ENCODE data around the gene MPPED2. TPM values are rescaled to one million over a fixed set of nuclear protein-coding genes. Genes with fewer than 3 reads are reported as not detected.

Gene MPPED2
- total RNA-seq, 4 donors from 2014 or later, result 1.1 to 2.0 (median 1.9) TPM; not detected in 1

DNA sequence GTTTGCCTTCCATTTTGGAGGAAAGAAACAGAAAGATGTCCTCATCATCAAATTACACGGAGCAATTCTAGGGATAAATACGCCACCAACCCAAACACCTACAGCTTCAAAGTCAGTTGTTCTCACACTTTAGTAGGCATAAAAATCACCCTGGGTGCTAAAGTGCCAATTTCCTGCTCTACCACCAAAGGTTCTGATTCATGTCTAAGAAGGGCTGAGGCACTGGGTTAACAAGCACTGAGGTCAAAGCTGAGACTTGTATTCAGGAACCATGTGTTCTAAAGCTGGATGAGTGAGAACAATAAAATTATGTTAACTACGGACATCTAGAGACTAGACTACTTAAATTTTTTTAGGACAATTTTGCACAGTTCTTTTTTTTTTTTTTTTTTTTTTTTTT, 127.6 kb downstream of the MPPED2 start:
- no peaks in the 10 kb centered on the region for H3K9me3 ChIP-seq
- no peaks in the 10 kb centered on the region for H3K4me1 ChIP-seq
- H3K27me3 ChIP-seq, result no peaks in the 10 kb centered on the region
- no peak for DNase-seq (ENCODE audit: low spot score in 2 of 2)
- no peak overlapping the region for H3K27ac ChIP-seq
- no peak overlapping the region for H3K4me3 ChIP-seq
- no peak for TF ChIP-seq POLR2A (IDR thresholded peaks at IDR 0.05)
- TF ChIP-seq POLR2AphosphoS5 (IDR thresholded peaks at IDR 0.05), result no peak
- TF ChIP-seq EP300 (IDR thresholded peaks at IDR 0.05), result no peak
- TF ChIP-seq, protein P1, sequence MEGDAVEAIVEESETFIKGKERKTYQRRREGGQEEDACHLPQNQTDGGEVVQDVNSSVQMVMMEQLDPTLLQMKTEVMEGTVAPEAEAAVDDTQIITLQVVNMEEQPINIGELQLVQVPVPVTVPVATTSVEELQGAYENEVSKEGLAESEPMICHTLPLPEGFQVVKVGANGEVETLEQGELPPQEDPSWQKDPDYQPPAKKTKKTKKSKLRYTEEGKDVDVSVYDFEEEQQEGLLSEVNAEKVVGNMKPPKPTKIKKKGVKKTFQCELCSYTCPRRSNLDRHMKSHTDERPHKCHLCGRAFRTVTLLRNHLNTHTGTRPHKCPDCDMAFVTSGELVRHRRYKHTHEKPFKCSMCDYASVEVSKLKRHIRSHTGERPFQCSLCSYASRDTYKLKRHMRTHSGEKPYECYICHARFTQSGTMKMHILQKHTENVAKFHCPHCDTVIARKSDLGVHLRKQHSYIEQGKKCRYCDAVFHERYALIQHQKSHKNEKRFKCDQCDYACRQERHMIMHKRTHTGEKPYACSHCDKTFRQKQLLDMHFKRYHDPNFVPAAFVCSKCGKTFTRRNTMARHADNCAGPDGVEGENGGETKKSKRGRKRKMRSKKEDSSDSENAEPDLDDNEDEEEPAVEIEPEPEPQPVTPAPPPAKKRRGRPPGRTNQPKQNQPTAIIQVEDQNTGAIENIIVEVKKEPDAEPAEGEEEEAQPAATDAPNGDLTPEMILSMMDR (IDR thresholded peaks at IDR 0.05), result no peak
- H3K36me3 ChIP-seq, result no peaks in the 10 kb centered on the region
- 87% methylated on average over 3 of the region's 3 CpGs for WGBS

DNA sequence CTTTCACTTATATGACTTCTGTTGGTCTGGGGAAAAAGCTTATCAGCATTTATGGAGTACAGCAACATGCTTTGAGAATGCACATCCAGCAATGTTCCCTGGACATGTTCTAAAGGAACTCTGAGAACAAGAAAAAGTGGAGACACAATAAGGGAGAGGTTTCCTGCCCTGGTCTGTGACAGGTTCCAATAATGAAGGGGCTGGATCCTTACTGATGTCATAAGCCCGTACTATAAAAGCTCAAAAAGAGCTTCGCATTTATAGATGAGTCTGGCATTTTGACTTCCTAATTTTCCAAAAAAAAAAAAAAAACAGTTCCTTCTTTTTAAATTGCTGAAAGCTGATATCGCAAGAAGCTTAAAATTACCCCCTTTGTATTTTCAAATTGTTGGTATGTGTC, 129.1 kb downstream of the MPPED2 start:
- 79% methylated on average over 3 of the region's 3 CpGs for WGBS
- no peak for TF ChIP-seq POLR2AphosphoS5 (IDR thresholded peaks at IDR 0.05)
- TF ChIP-seq, protein P1 (IDR thresholded peaks at IDR 0.05), result no peak
- no peak for TF ChIP-seq POLR2A (IDR thresholded peaks at IDR 0.05)
- no peak for TF ChIP-seq EP300 (IDR thresholded peaks at IDR 0.05)
- H3K27ac ChIP-seq, result no peak overlapping the region

DNA sequence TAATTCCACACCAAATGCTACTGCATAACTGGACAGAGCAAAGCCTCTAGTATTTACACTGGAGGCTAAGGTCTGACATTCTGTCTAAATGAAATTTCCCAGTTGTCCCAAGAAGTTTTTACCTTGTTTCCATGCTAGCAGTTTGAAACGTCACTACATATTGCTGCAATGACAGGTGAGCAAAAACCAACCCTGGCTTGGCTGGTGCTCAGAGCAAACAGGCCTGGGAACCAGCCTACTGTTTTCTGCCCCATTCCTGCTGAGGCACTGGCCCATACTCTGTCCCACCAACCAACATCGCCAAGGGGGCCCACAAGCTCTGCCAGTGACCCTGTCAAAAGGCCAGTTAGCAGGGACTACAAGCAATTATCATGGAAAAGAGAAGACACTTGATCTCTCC, 131.1 kb downstream of the MPPED2 start:
- DNase-seq (ENCODE audit: low spot score in 2 of 2), result no peak
- Histone ChIP-seq H3K36me3 (no peaks in the 10 kb centered on the region), H3K4me3 (no peak overlapping the region), H3K4me1 (no peaks in the 10 kb centered on the region), H3K27ac (no peak overlapping the region), H3K9me3 (no peaks in the 10 kb centered on the region), H3K27me3 (no peaks in the 10 kb centered on the region)
- 78% methylated on average over 2 of the region's 2 CpGs for WGBS
- TF ChIP-seq POLR2A (IDR thresholded peaks at IDR 0.05) (no peak), POLR2AphosphoS5 (IDR thresholded peaks at IDR 0.05) (no peak)

More for the DNA sequence above, 129.1 kb downstream of the MPPED2 start:
- DNase-seq (ENCODE audit: low spot score in 2 of 2), result no peak
- Histone ChIP-seq H3K4me1 (no peaks in the 10 kb centered on the region), H3K9me3 (no peaks in the 10 kb centered on the region), H3K36me3 (no peaks in the 10 kb centered on the region), H3K27me3 (no peaks in the 10 kb centered on the region), H3K4me3 (no peak overlapping the region)

DNA sequence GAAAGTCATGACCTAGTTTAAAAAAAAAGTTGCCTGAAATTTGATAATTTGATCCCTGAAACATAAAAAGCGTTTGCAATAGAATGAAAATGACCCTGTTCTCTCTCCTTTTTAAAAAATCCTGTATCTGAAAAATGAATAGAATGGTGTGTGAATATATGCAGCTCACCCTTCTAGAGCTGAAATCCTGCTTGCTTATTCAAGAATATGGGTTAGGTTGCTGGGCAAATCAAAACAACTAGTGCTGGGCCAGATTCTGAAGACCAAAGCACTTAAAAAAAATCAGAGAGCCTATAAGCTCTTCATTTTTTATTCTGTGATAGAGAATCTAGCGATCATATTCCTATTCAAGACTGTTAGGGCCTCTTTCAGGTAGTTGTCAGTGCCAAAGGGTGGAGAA, 131.6 kb downstream of the MPPED2 start:
- no peaks in the 10 kb centered on the region for H3K9me3 ChIP-seq
- no peaks in the 10 kb centered on the region for H3K27me3 ChIP-seq
- no peaks in the 10 kb centered on the region for H3K4me1 ChIP-seq
- H3K36me3 ChIP-seq, result no peaks in the 10 kb centered on the region
- WGBS, result 62% methylated on average over 2 of the region's 2 CpGs
- no peak overlapping the region for H3K4me3 ChIP-seq
- no peak for DNase-seq (ENCODE audit: low spot score in 2 of 2)
- H3K27ac ChIP-seq, result no peak overlapping the region
- TF ChIP-seq EP300 (IDR thresholded peaks at IDR 0.05) (no peak), POLR2A (IDR thresholded peaks at IDR 0.05) (no peak), POLR2AphosphoS5 (IDR thresholded peaks at IDR 0.05) (no peak)
- TF ChIP-seq, protein P1 (IDR thresholded peaks at IDR 0.05), result no peak

DNA sequence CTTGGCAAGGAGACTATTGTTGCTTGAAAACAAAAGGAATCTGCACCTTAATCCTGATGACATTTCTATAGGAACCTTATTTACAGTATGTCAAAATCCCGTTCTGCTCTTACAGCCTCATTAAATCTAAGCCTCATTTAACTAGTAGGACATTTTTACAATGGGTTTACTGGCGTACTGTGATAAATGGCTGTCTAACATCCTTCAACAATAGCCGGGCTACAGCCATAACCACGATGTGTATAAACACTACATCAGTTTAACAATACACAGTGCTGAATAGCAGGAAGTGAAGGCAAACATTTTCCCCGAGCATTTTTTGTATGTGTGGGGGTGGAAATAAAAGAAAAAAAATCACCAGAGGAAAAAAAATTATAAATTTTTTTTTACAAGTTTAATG, 132.0 kb downstream of the MPPED2 start:
- Histone ChIP-seq H3K9me3 (no peaks in the 10 kb centered on the region), H3K27me3 (no peaks in the 10 kb centered on the region), H3K36me3 (no peaks in the 10 kb centered on the region), H3K4me1 (no peaks in the 10 kb centered on the region), H3K27ac (no peak overlapping the region), H3K4me3 (no peak overlapping the region)
- 64% methylated on average over 5 of the region's 5 CpGs for WGBS
- DNase-seq (ENCODE audit: low spot score in 2 of 2), result no peak
- TF ChIP-seq POLR2AphosphoS5 (IDR thresholded peaks at IDR 0.05) (no peak), POLR2A (IDR thresholded peaks at IDR 0.05) (no peak), EP300 (IDR thresholded peaks at IDR 0.05) (no peak)
- TF ChIP-seq, protein P1 (IDR thresholded peaks at IDR 0.05), result no peak

DNA sequence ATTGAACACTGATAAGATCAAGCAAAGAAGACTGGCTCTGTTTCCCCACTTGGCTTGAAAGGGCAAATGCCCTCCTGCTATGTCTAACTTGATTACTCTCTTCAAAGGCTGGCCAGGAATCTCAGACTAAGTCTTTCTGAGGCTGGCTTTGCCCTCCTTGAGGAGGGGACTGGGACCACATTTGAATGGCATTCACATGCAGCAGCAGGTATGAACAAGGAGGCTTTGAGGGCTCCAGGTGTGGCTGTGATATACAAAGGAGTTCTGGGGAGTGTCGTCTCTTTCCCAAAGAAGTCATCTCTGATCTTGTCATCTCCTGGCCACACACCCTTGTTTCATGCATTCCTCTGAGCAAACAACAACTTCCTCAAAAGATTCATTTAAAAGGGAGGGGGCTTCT, 132.4 kb downstream of the MPPED2 start:
- TF ChIP-seq, protein P1 (IDR thresholded peaks at IDR 0.05), result no peak
- TF ChIP-seq POLR2AphosphoS5 (IDR thresholded peaks at IDR 0.05) (no peak), POLR2A (IDR thresholded peaks at IDR 0.05) (no peak), EP300 (IDR thresholded peaks at IDR 0.05) (no peak)
- Histone ChIP-seq H3K27ac (no peak overlapping the region), H3K27me3 (no peaks in the 10 kb centered on the region), H3K36me3 (no peaks in the 10 kb centered on the region), H3K4me1 (no peaks in the 10 kb centered on the region), H3K4me3 (no peak overlapping the region), H3K9me3 (no peaks in the 10 kb centered on the region)
- 83% methylated on average over 1 of the region's 1 CpG for WGBS
- no peak for DNase-seq (ENCODE audit: low spot score in 2 of 2)
